GM18520 (cell line): ENCODE measurements around the gene SMCO2.

Experiments
- ATAC-seq: cut with Tn5 transposase; IDR thresholded peaks from one replicate; pipeline ENCODE4 v1.9.1; 2021; ENCODE audit not compliant: unreplicated experiment

The SMCO2 gene

DNA sequence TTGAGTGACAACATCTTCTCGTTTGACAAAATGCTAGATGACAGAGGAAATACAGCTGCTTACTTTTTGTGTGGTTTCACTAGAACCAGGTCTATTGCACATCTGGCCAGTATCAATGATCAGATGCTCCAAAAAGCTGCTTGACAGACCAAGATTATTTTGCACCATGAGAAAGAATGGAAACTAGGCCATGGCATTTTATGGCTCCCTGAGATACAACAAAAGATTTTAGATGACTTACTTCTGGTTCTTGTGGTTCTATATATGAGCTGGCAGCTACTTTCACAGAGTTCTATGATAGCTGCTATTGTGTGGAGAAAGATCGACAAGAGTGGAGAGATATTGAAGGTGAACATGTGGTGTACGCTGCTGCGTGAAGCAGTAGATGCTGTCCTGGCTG lies 51.6 kb downstream of the SMCO2 start:
- peak; percentile 79 for ATAC-seq

DNA sequence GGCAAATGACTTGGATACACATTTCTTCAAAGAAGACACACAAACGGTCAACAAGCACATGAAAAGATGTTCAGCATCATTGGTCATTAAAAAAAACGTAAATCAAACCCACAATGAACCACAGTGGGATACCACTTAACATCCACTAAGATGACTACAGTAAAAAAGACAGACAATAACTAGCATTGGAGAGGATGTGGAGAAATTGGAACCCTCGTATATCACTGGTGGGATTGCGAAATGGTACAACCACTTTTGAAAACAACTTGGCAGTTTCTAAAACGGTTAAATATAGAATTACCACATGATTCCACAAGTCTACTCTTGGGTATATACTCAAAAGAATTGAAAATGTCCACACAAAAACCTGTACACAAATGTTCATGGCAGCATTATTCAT lies 52.2 kb downstream of the SMCO2 start:
- ATAC-seq, result no peak

DNA sequence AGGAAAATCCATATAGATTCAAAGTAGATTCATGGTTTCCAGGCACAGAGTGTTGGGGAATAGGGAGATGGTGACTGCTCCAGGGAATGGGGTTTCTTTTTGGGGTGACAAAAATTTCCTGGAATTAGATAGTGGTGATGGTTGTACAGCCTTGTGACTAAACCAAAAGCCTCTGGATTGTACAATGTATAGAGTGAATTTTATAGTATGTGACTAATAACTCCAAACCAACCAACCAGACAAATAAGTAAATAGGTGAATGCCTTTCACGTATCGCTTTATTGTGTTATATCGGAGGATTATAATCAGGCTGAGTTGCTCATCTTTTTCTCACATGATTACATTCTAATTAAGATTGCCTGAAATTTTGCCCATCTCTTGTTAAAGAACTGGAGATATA lies 52.8 kb downstream of the SMCO2 start:
- ATAC-seq, result no peak

DNA sequence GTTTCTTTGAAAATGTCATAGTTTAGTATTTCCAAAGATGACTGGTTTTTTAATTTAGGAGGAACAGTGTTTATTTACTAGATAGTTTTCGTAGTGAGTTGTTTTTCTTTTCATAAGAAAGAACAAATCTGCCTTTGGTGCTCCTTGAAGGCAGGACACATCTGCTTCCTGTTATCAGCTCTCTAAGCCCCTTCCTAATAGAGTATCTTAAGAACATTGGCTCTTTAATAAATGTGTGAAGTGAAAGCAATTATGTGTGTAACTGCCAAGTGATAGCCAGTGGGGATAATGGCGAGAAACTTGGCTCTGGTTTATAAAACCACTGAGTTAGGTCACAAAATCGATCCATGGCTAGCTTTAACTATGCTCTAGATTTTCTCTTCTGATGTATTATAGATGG lies 54.0 kb downstream of the SMCO2 start:
- ATAC-seq, result no peak

DNA sequence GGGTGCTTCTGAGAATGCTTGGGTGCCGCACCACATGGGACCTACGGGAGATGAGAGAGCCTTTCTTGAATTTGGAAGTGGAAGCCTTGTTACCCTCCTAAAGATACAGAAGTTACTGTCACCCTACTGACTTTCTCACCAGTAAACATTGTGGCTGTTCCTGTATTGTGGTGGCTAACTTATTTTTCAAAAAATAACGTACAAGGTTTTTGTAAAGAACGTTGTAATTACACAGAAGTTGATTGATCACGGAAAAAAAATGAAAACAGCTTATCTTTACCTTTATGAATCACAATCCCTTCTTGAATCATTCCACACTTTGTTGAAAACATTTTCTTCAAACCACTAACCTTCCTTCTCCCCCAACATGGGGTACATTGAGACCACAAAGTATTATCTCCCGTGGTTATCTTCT lies 55.5 kb downstream of the SMCO2 start:
- ATAC-seq, result no peak

DNA sequence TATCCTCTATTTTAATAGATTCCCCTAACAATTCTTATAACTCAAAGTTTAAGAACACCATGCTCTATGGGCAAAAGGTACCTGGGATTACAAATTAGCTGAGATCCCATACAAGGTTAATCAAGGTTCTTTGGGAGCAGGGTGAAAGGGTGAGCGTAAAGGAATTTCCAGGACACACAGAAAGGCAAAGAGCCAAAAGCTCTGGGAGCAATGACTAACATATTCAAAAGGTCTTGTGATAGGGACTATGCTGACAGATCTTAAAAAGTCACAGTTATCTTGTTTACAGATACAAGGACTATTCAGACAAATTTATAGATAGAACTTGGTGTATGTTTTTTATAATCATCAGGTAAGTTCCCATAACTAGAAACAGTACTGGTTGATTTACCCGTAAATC lies 58.0 kb downstream of the SMCO2 start:
- ATAC-seq, result no peak

DNA sequence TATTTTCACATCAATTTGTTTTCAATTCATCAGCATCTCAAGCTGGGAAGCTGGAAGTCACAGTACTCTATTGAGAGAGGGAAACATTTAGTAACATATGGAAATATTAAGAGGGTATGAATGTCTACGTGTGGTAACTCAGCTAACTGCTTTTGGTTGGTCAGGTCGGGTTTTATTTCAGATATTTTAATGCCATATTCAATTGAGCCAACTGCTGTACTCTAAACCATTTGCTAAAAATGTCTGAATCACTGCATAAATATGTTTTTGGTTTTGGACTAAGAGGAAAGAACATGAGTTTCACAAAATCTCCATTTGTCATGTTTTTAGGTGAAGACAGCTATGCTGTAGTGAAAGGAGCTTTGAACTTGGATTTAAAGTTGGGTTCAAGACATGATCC lies 58.6 kb downstream of the SMCO2 start:
- no peak for ATAC-seq

DNA sequence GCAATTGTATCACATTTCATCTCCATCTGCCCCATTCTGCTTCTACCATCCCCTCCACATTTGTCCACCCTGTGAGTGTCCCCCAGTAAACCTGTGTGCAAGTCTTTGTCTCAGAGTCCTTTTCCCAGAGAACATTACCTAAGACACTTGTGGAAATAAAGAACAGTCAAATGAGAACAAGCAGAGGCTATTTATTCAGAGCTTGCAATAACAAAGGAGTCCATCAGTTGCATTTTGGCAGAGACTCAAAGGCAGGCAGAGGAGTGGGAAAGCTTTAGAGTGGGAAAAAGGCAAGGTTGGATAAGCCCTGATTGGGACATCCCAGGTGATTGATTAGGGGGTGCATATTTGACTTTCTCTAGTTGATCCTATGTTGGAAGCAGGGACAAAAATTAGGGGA lies 59.2 kb downstream of the SMCO2 start:
- ATAC-seq, result no peak

DNA sequence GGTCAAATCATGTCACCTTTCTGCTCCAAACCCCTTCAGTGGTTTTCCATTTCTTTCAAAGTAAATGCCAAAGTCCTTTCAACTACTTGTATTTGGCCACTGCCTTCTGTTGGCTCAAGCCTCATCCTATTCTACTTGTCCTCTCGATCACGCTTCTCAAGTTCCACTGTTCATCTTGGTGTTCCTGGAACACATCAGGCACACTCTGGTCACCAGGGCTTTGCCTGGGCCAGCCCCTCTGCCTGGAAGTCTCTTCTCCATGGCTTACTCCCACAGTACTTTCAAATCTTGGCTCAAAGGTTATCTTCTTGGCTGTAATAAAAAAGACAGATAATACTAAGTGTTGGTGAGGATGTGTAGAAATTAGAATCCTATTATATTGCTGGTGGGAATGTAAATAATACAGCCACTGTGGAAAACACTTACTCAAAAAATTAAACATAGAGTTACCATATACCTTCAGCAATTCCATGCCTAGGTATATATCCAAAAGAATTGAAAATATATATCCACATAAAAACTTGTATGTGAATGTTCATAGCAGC lies 60.2 kb downstream of the SMCO2 start:
- ATAC-seq, result no peak

DNA sequence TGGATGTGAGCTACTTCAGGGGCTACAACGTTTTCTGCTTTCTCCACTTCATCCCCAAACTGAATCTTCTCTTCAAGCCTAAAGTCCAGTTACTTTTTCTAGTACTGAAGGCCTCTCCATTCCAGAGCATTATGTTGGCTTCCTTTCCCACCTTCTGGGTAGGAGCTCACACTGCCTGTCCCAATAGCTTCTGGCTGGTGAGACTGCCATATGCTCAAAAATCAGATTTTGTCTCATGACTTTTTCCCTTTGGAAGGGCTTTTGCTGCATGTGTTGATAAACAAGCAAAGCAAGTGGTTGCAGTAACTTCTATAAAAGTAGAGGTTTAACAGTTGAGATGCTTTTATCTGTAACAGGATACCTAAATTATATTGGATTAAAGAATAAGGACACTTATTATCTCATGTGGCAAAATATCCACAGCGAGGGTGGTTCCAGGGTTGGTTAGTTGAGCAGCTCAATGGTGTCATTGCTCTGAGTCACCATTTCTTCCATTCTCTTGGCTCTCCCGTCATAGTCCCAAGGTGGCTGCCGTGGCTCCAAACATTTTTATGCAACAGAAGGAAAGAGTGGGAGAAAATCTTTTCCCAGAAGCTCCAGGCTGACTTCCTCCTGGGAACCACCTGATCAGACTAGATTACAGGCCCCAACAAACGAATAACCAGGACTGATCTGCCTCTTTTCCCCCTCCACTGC lies 62.3 kb downstream of the SMCO2 start:
- ATAC-seq, result no peak

DNA sequence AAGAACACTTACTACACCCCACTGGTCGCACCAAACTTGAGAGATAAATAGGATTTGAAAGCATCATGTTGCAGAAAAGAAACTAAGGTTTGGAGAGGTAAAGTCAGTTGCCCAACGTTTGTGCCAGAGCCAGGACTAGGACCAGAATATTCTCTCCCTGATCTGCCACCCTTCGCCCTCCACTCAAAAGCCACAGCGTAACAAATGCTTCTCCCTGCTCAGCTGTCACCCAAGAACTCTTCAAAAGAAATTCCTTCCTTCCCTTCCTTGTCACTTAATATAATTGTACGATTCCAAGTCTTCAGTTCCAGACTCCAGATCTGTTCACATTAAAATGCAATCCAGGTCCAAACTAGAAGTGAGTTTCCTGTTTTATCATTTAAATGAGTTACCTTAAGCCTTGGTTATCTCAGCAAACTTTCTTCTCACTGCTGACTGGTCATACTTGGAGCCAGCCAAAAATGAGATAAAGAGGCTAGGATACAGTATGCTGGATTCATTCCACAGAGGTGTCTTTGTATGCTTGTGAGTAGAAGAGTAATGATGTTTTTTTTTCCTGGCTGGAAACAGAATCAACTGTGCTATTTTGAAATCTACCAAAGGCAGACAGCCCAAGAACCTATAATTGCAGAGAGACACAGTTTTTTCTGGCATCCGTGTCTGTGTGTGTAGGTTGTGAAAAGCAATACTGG lies 64.6 kb downstream of the SMCO2 start:
- ATAC-seq, result no peak

DNA sequence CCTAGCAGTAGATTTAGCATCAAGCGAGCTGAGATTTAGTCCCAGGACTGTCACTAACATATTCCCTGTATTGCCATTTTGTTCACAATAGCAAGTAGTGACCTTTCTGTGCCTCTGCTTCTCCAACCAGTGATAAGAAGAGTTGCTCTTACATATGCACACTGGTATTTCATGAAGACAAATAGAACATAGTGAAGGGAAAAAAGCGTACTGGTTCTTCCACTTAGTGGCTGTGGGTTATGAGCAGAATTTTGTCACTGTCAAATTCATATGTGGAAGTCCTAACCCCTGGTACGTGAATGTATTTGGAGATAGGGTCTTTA lies 65.1 kb downstream of the SMCO2 start:
- ATAC-seq, result no peak

DNA sequence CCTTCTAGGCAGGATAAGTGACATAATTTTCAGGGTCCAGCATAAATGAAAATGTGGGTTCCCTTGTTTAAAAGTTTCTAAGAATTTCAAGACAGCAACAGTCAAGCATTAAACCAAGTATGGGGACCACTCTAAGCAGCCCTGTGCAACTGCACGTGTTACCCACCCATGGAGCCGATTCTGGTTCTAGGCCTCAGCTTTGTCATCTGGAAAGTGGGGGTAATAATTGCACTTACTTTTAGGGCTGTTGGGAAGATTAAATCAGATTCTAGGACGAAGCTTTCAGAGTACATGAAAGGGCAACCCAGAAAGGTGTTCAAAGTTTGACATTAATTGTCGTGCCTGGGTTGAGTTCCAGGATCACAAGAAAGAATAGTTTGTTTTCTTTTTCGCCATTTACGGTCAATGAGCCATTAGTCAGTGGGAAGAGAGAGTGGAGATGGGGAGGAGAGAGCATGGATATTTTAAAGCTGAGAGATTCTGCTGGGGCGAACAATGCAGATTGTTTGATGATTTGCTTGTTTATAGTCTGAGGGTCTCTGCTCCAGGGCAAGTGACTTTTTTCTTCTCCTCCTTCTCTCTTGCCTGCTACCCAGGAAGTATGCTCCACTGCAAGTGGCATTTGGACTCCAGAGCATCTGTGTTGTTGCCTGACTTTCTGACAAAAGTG lies 66.8 kb downstream of the SMCO2 start:
- ATAC-seq, result no peak

DNA sequence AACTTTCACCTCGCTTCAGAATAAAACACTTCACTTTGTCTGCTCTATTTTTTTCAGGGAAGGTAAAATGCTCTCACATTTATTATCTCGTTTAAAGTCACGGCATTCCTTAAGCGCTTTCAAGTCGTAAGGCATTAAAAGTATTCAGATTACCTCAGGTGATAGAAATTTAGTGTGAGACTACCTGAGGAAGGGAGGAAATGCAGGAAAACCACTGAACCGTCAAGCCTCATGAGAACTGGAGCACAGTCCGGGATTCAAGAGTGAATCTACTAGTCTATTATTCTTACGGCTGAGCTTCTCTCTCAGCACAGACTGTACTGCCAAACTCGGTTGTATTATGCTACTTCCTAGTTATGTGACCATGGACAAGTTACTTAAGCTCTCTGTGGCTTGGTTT lies 69.1 kb downstream of the SMCO2 start:
- no peak for ATAC-seq

DNA sequence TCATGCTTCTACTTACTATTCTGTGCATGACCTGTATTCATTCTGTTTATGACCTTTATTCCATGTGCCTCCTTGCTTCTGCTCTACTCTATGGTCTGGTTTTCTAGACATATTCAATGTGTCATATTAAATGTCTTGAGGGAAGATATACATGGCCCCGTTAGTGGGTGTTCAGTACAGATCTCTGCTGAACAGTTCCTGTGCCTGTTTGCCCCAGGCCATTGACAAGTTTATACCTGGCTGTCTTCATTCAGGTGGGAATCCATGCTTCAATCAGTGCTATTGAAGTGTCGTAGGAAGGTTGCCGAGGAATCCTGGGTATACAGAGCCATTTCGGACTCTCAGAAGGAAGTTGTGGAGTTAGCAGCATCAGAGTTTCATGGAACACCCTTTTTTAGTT lies 70.1 kb downstream of the SMCO2 start:
- no peak for ATAC-seq

DNA sequence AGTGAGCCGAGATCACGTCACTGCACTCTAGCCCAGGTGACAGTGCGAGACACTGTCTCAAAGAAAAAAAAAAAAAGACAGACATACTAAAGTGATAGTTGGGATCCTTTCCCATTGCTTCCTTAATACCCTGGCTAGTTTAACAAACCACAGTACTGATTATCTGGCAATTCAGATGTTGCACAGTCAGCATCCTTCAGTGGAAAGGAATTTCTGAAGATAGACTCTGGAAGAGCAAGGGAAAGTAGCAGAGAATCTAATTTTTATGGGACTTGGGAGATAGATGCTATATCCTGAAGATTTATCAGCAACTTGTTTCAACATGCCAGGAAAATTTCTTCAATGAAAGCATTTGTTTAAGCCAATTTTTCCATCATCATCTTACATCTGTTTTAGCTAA lies 71.0 kb downstream of the SMCO2 start:
- ATAC-seq, result no peak

DNA sequence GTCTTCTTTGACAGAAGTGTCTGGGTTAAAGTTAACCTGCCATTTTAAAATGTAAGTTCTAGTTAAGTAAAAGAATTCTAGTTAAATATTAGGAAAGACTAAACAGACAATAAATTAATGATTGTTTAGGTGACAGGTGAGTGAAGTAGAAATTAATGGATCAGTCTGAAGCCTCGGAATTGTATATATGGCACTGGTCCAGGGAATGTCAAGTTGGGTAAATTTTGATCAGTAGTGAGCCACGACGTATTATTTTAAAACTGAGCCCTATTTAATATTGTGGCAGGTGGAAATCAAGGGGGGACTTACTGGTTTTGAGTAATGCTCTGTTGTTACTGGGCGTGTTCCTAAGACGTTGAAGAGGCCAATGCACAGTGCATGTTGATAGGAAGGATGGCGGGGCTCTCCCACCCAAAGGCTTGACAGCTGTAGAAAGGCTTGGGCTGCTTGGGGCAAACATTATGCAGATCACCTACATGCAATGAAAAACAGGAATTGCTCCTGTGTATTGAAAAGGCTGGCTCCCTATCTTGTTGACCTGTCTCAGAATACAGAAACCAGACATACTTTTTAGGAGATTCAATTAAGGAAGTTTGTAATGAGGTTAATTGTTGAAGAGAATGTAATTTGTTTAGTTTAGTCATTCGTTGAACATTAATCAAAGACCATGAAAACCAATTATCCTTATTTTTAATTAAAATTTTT lies 71.6 kb downstream of the SMCO2 start:
- no peak for ATAC-seq

DNA sequence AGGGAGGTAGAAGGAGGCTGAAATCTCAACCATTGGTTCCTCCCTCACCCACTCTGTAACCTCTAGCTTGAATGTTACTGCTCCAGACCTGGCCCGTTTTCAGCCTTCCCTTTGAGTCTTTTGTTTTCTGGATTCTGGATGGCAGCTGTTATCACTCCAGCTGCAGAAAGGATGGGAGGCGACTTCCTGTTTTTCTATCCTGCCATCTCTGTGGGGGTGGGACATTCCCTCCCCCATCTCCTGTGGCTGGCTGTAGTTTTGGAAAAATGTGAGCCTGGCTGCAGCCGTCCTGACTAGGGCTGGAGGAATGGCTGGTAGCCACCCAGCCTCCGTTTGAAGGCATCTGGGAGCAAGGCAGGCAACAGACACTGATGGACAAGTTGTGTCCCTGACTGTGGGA lies 74.5 kb downstream of the SMCO2 start:
- ATAC-seq, result no peak

DNA sequence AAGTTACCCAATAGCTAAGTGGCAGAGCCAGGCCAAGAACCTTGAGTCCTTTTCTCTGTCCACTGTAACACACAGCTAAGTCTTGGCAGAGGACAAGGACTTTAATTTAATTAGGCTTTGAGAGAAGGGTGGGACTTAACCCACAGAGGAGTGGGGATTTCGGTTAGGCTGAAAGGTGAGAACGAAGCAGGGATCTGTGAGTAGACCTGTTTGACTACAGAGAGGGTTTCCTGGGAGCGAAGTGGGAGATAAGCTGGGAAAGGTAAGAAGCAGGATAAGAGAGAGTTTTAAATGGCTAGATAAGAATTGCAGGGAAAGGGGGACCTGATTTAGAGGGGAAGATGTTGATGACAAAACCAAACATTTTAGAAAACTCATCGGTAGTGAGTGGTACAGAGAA lies 75.4 kb downstream of the SMCO2 start:
- ATAC-seq, result no peak

DNA sequence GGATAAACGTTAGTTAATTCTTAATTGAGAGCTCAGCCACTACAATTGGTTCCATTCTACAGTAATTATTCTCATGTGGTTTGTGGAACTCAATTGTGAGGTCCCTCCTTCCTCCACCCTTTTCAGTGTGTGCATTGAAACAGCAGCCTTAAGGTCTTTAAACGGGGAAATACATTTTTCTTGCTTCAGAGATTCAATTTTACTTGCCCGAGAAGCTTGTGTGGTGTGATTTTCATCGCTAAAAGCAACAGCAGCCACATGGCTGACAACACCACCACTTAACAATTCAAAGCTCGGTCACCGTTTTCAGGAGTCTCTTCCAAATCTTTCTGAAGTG lies 76.7 kb downstream of the SMCO2 start:
- peak; percentile 3 for ATAC-seq

DNA sequence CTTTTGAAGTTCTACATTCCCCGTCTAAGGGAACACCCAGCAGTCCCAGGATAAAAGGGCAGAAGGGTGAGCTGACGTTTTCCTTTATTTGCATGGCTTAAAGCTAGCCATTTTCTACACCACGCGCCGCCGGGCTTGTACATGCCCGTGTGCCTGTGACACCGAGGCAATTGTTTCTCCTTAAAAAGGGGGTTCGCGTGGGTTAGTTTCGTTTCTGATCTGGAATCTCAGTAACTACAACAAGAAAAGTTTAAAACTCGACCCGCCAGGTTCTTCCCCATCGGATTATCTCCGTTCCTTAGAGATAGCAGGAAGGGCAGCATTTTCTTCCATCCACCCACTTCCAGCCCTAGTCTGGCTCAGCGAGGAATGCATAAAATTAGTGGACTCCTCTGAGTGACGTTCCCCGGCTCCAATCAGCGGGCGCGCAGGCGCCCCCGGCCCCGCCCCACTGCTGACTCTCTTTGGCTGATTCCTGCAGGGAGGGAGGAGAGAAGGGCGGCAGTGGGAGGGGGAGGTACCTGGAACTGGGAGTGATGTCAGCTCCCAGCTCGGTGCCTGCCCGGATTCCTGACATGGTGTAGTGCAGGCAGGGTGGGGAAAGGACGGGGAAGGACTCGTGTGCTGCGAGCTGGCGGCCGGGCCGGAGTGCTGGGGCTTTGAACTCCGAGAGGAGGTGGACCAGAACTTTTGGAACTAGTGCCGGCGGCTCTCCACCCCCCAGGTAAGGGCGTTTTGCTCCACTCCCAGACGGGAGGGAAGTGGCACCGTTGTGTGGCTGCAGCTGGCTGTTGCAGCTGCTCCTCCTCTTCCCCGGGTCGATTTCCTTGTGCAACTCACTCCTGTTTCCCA lies 77.3 kb downstream of the SMCO2 start, which contains the start of gene PPFIBP1:
PPFIBP1 (plus strand) TSS at position 565 of the 852 bp plus-strand sequence. CDS start 109,191 bp downstream, outside the sequence.
- ATAC-seq, result peak; percentile 85
